Psoas muscle (tissue), 8 donors: Measurements from ENCODE around the gene PPFIA3. TPM values are rescaled to one million over a fixed set of nuclear protein-coding genes. Genes with fewer than 3 reads are reported as not detected.

Source experiments
- ATAC-seq, 4 donors: fragments of 200-7000 bp; cut with Tn5 transposase; one replicate each; pipeline ENCODE4 v1.9.1; 2020; ENCODE audit warnings: moderate library complexity in 3 of 4, mild to moderate bottlenecking in 2 of 4
- DNase-seq, 2 donors: peaks; one replicate each; pipeline ENCODE4 v3.0.0-alpha.2; 2020
- H3K27ac ChIP-seq: fragments of 200-600 bp; one replicate; pipeline ENCODE4 v1.8.0; 2022
- H3K27me3 ChIP-seq, 3 donors: fragments of 200-600 bp in 1 of 3; one replicate each; pipeline versions ENCODE4 v1.6.1 to v1.8.0; 2013 to 2022; ENCODE audit warnings: low read length in 2 of 3, mild to moderate bottlenecking in 2 of 3, moderate library complexity in 1 of 3; ENCODE audit not compliant: insufficient read depth in 3 of 3
- H3K36me3 ChIP-seq, 2 donors: fragments of 200-600 bp in 1 of 2; one replicate each; pipeline versions ENCODE4 v1.6.1 to v1.8.0; 2013 to 2022; ENCODE audit warnings: low read depth in 1 of 2, mild to moderate bottlenecking in 1 of 2, moderate library complexity in 1 of 2; ENCODE audit not compliant: insufficient read depth in 1 of 2
- H3K4me1 ChIP-seq: fragments of 200-600 bp; one replicate; pipeline ENCODE4 v1.8.0; 2022
- H3K4me3 ChIP-seq: fragments of 200-600 bp; one replicate; pipeline ENCODE4 v1.8.0; 2022; ENCODE audit warnings: mild to moderate bottlenecking
- H3K9me3 ChIP-seq: fragments of 200-600 bp; one replicate; pipeline ENCODE4 v1.8.0; 2022
- WGBS, 3 donors: extraction: QIAGEN DNeasy Blood & Tissue Kit; methylation state at CpG; one replicate each; pipeline versions ENCODE4 v1.1.6 to v1.1.7; 2013; 5-methylcytosine and 5-hydroxymethylcytosine counted together
- intact Hi-C, 2 donors: fragments of 100-400 bp; cut with DNase I; formaldehyde crosslinking; loops; one replicate each; pipeline versions ENCODE4 v1.11.0 to v1.14.2; 2022
- polyA plus RNA-seq, 3 donors: library from polyadenylated mRNA; stranded (reverse); fragments of 200-250 nt; gene quantifications; one replicate each; pipeline ENCODE4 v1.2.3, GENCODE V29; 2013
- total RNA-seq, 4 donors: library from RNA; stranded (reverse); fragmentation: NEBNext Ultra II Directional in 2 of 4; extraction: Animal tissue kit (Norgen Biotek cat#: 25700) in 2 of 4; gene quantifications; one replicate each; pipeline versions ENCODE4 v1.2.1 to v1.2.4, GENCODE V29; 2021 to 2023
- TF ChIP-seq, protein P1 (sequence below): fragments of 200-600 bp; IDR thresholded peaks from one replicate; pipeline ENCODE4 v1.8.0; 2022; ENCODE audit warnings: antibody characterized with exemption
- donor health status: healthy with polysubstance abuse.
- donor health status: DM: no; HTN: no; CAD: no; lungs with moderate emphysema.
- donor health status: Bipolar disorder and iron deficiency.
- donor health status: healthy.
- donor health status: DM: yes; HTN: yes; CAD: no.
- donor health status: DM: no; HTN: no; CAD: no.
- donor health status: DM: no; HTN: no; CAD: no.
- donor health status: DM: yes; HTN: yes; CAD: no.

The PPFIA3 gene
- total and polyA plus RNA-seq, 7 donors: 1.4 to 5.0 (median 3.2) TPM

- Histone ChIP-seq H3K36me3 (peaks cover 0 to 66% of the 10 kb centered on the region in 2 donors), H3K4me1 (no peaks in the 10 kb centered on the region), H3K27me3 (no peaks in the 10 kb centered on the region), H3K9me3 (no peaks in the 10 kb centered on the region), H3K4me3 (no peak overlapping the region), H3K27ac (no peak overlapping the region)
- 66 to 70% (median 67%) methylated on average over 26 of the region's 26 CpGs for WGBS, 3 donors
- ATAC-seq (peak in 1 of 4 donors; percentile 49), DNase-seq (no peak)
- intact Hi-C loops: no loop called here
- TF ChIP-seq, protein P1, sequence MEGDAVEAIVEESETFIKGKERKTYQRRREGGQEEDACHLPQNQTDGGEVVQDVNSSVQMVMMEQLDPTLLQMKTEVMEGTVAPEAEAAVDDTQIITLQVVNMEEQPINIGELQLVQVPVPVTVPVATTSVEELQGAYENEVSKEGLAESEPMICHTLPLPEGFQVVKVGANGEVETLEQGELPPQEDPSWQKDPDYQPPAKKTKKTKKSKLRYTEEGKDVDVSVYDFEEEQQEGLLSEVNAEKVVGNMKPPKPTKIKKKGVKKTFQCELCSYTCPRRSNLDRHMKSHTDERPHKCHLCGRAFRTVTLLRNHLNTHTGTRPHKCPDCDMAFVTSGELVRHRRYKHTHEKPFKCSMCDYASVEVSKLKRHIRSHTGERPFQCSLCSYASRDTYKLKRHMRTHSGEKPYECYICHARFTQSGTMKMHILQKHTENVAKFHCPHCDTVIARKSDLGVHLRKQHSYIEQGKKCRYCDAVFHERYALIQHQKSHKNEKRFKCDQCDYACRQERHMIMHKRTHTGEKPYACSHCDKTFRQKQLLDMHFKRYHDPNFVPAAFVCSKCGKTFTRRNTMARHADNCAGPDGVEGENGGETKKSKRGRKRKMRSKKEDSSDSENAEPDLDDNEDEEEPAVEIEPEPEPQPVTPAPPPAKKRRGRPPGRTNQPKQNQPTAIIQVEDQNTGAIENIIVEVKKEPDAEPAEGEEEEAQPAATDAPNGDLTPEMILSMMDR: no peak
These were observed 63.6 kb downstream of the PPFIA3 start for GRCh38 chr19:49182848-49183375.

GRCh38 chr19:49186108-49186507 is 66.8 kb downstream of the PPFIA3 start:
- no peak overlapping the region for H3K27ac ChIP-seq
- ATAC-seq (no peak), DNase-seq (no peak)
- peaks cover 5 to 90% of the 10 kb centered on the region in 2 donors for H3K36me3 ChIP-seq
- 80 to 90% (median 87%) methylated on average over 5 of the region's 5 CpGs for WGBS, 3 donors
- intact Hi-C loops: no loop called here
- TF ChIP-seq, protein P1: no peak
- no peaks in the 10 kb centered on the region for H3K9me3 ChIP-seq
- no peaks in the 10 kb centered on the region for H3K4me1 ChIP-seq
- no peaks in the 10 kb centered on the region for H3K27me3 ChIP-seq
- no peak overlapping the region for H3K4me3 ChIP-seq

DNA sequence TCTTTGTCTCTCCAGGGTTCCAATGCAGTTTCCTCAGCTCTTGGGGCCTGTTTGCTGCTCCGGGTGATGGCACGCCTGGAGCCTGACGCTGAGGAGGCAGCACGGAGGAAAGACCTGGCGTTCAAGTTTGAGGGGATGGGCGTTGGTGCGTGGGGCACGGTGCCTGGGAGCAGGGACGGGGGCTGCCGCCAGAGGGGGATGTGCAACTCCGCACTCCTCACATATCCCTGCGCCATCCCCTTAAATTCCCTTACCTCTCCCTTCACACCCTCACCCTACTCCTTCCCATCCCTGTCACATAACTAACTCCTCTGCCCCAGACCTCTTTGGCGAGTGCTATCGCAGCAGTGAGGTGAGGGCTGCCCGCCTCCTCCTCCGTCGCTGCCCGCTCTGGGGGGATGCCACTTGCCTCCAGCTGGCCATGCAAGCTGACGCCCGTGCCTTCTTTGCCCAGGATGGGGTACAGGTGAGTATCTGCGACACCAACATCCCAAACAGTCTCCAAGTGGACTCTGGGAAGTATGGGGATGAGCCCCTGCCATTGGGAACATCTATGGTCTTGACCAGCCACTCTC is 69.4 kb downstream of the PPFIA3 start:
- no peaks in the 10 kb centered on the region for H3K9me3 ChIP-seq
- no peak overlapping the region for H3K27ac ChIP-seq
- no peak for ATAC-seq
- no peak overlapping the region for H3K4me3 ChIP-seq
- peaks cover 8 to 97% of the 10 kb centered on the region in 2 donors for H3K36me3 ChIP-seq
- no peaks in the 10 kb centered on the region for H3K27me3 ChIP-seq
- WGBS, 3 donors: 77 to 83% (median 82%) methylated on average over 20 to 21 of the region's 21 CpGs
- DNase-seq: no peak
- TF ChIP-seq, protein P1: no peak
- no peaks in the 10 kb centered on the region for H3K4me1 ChIP-seq
- intact Hi-C loops: no loop called here

DNA sequence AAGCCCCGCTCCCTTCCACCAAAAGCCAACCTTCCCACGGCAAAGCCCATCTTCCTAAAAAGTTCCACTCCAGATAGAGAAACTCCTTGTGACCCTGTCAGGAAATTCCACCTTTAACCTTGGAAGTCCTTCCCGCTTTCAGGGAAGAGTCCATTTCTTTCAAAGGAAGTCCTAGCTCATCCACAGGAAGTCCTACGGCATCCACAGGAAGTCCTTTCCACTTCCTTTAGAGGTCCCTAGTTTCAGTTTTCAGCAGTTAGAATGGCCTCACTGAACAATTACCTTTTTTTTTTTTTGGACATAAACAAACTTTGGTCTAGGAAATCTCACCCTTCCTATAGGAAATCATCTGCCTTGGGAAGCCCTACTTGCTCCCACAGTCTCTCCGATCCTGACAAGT is 69.9 kb downstream of the PPFIA3 start:
- Histone ChIP-seq H3K36me3 (peaks cover 8 to 92% of the 10 kb centered on the region in 2 donors), H3K4me3 (no peak overlapping the region), H3K27ac (peak overlapping the region; percentile 4), H3K9me3 (no peaks in the 10 kb centered on the region), H3K4me1 (no peaks in the 10 kb centered on the region), H3K27me3 (no peaks in the 10 kb centered on the region)
- DNase-seq (no peak), ATAC-seq (no peak)
- TF ChIP-seq, protein P1: no peak
- intact Hi-C loops: no loop called here
- WGBS, 3 donors: 77 to 82% (median 77%) methylated on average over 5 of the region's 5 CpGs

DNA sequence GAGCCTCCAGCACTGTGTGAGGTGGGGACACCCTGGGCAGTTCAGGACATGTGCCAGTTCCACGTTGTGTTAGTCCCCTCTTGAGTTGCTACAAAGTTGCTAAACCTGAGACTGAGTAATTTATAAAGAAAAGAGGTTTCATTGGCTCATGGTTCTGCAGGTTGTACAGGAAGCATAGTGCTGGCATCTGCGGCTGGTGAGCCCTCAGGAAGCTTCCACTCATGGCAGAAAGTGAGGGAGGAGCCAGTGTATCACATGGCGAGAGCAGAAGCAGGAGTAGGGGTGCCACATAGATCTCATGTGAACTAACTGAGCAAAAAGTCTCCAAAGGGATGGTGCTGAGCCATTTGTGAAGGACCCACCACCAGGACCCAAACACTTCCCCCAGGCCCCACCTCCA is 71.4 kb downstream of the PPFIA3 start:
- Histone ChIP-seq H3K27ac (no peak overlapping the region), H3K4me3 (no peak overlapping the region), H3K9me3 (no peaks in the 10 kb centered on the region), H3K27me3 (no peaks in the 10 kb centered on the region), H3K4me1 (no peaks in the 10 kb centered on the region), H3K36me3 (peaks cover 8 to 84% of the 10 kb centered on the region in 2 donors)
- TF ChIP-seq, protein P1: no peak
- intact Hi-C loops: no loop called here
- no peak for DNase-seq
- ATAC-seq: no peak
- 90 to 95% (median 95%) methylated on average over 3 of the region's 3 CpGs for WGBS, 3 donors
